ENCODE data around the gene SPANXN4.
A peak's percentile ranks its signal among the peaks of the same experiment; 100 is the strongest.

Gene SPANXN4, protein sequence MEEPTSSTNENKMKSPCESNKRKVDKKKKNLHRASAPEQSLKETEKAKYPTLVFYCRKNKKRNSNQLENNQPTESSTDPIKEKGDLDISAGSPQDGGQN

DNA sequence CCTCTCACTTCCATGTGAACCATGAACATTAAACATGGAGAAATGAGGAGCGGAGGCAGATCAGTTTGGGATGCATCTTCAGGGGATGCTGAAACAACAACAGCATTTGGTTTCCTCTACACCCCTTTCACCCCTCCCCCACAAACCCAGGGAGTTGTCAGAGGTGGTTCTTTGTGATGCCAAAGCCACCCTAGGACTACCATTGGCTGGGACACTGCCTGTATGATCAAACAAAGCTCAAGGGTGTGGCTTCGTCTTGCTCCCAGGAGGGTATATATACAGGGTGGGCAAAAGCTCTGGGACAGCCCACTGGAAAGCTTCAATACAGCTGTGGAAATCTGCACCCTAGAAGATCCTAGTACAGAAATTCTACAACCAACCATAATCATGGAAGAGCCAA lies at the start of gene SPANXN4:
Gene SPANXN4, plus strand, starts transcription at position 301 of the 400 bp plus-strand sequence. Its CDS starts 87 bp downstream, at position 388.
- Histone ChIP-seq H3K4me1 (peaks cover 0 to 9% (median 6%) of the 10 kb centered on the region in 10 experiments; a peak in 6 of 20 replicates), H3K4me2 (no peak within 1 kb of the TSS), H3K27ac (no peak within 1 kb of the TSS), H3K27me3 (peaks cover 63 to 99% (median 94%) of the 10 kb centered on the region in 11 experiments), H3K4me3 (no peak within 1 kb of the TSS), H3K9me3 (replicated peaks in 1 of 11) (peaks cover 0 to 6% (median 0%) of the 10 kb centered on the region in 11 experiments; a peak in 1 of 22 replicates), H3K36me3 (no peaks in the 10 kb centered on the region), H4K20me1 (no peaks in the 10 kb centered on the region), H3K9ac (no peak within 1 kb of the TSS)
- TF ChIP-seq Cebpa-rat (IDR thresholded peaks at IDR 0.05): no peak

DNA sequence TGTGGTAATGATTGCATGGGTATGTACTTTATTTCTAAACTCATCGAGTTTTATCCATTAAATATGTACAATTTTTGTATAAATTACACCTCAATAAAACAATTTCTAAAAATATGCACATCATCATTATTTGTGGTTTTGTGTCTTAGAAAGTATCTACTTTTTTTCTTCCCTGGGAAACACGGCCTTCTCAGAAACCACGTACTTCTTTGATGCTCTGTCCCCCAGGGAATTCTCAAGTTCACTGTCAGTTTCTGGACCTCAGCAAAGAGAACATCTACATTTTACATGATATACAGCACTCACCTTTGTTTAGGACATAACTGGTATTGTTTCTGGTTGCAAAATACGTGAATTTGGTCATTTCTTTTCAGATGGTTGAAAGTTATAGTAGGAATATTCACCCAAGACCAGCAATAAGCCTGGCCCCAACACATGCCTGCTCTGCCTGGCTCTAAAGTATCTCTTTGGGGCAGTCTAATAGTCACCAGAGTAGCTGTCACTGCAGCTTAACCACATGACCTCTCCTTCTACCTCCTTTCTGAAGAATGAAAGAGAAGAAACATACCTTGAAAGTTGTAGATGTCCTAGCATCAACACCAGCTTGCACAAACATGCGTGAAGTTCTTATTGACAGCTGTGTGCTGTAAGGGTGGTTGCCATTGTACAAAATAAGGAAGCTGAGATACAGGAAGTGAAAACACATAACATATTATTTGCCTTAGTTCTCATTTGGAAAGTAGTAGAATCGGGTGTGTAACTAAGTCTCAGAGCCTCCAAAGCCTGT lies 48.4 kb upstream of the SPANXN4 start:
- Histone ChIP-seq H3K27me3 (peaks cover 33 to 81% (median 72%) of the 10 kb centered on the region in 11 experiments), H3K9me3 (replicated peaks in 1 of 11) (peaks cover 0 to 24% (median 8%) of the 10 kb centered on the region in 11 experiments; a peak in 7 of 22 replicates), H3K4me3 (no peak overlapping the region), H3K9ac (peak overlapping the region in 1 of 11 experiments; percentile 37; a peak in 1 of 22 replicates), H3K4me1 (peaks cover 12 to 21% (median 16%) of the 10 kb centered on the region in 10 experiments), H3K4me2 (peak overlapping the region; percentile 49 to 71 (median 59); a peak in 21 of 22 replicates), H4K20me1 (0 out of 22 replicates have a peak, but pooled peaks cover 0 to 3% (median 0%) of the 10 kb centered on the region in 11 experiments), H3K36me3 (no peaks in the 10 kb centered on the region), H3K27ac (peak overlapping the region in 8 of 11 experiments; percentile 23 to 76 (median 45); a peak in 12 of 22 replicates)
- TF ChIP-seq Cebpa-rat (IDR thresholded peaks at IDR 0.05): no peak

DNA sequence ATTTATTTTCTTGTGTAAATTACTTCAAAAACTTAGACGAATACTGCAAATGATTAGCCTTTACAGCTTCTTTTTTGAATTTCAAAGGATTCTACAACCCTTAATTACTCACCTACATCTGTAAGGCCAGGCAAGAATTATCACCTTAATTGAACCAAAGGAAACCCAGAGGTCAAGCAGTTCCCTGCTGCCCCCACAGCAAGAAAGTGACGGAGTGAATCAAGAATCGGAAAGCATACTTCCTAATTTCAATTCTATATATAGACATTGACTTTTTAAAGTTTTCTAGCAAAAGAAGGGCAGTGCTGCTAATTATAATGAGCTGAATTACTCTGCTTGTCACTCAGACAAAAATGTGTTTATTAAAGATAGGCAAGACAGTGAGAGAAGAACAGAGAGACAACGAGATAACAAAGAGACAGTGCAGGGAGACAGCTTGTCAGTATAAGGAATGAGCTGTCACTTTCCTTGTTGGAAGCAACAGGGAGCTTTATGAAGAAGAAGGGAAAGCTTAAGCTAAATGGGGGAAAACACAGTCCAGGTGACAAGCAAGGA lies 47.5 kb upstream of the SPANXN4 start:
- Histone ChIP-seq H3K4me3 (no peak overlapping the region), H3K36me3 (no peaks in the 10 kb centered on the region), H3K27ac (peak overlapping the region in 9 of 11 experiments; percentile 23 to 76 (median 43); a peak in 12 of 22 replicates), H3K4me2 (peak overlapping the region; percentile 49 to 71 (median 59); a peak in 21 of 22 replicates), H4K20me1 (0 out of 22 replicates have a peak, but pooled peaks cover 0 to 3% (median 0%) of the 10 kb centered on the region in 11 experiments), H3K9me3 (replicated peaks in 1 of 11) (peaks cover 0 to 21% (median 8%) of the 10 kb centered on the region in 11 experiments; a peak in 6 of 22 replicates), H3K27me3 (peaks cover 36 to 79% (median 74%) of the 10 kb centered on the region in 11 experiments), H3K9ac (peak overlapping the region in 2 of 11 experiments; percentile 26 to 37; a peak in 2 of 22 replicates), H3K4me1 (peaks cover 12 to 21% (median 16%) of the 10 kb centered on the region in 10 experiments)
- no peak for TF ChIP-seq Cebpa-rat (IDR thresholded peaks at IDR 0.05)

DNA sequence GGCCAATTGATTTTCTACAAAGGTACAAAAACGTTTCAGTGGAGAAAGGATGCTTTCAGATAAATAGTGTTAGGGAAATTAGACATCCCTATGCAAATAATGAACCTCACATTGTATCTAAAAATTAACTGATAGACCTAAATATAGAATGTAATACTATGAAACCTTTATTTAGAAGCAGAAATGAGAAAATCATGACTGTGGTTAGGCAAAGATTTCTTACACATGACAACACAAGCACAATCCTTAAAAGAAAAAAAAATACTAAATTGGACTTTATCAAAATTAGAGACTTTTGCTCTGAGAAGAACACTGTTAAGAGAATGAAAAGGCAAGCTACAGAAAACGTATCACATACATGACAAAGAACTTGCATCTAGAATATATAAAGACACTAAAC lies 43.0 kb upstream of the SPANXN4 start:
- Histone ChIP-seq H3K4me1 (peaks cover 8 to 11% (median 10%) of the 10 kb centered on the region in 10 experiments), H3K4me2 (no peak overlapping the region), H4K20me1 (no peaks in the 10 kb centered on the region), H3K36me3 (no peaks in the 10 kb centered on the region), H3K9ac (no peak overlapping the region), H3K4me3 (no peak overlapping the region), H3K27ac (no peak overlapping the region), H3K27me3 (peaks cover 44 to 94% (median 72%) of the 10 kb centered on the region in 11 experiments), H3K9me3 (replicated peaks in 1 of 11) (peaks cover 0 to 27% (median 0%) of the 10 kb centered on the region in 11 experiments; a peak in 6 of 22 replicates)
- no peak for TF ChIP-seq Cebpa-rat (IDR thresholded peaks at IDR 0.05)

DNA sequence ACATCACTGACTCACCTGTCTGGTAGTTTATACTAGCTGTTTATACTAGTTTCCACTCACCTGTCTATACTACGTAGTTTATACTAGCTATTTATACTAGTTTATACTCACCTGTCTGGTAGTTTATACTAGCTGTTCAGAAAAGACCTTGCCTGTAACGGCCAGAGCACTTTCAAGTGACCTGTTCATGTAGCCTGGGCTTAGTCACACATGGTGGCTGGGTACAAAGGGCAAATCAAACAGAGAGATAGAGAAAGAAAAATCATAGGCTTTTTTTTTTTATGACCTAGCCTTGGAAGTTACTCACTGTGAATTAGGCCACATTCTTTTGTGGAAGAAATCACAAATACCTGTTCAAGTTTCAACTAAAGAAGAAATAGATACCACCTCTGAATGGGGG lies 30.7 kb upstream of the SPANXN4 start:
- H3K27me3 ChIP-seq: peaks cover 84 to 99% (median 96%) of the 10 kb centered on the region in 11 experiments
- H3K27ac ChIP-seq: no peak overlapping the region
- H3K9me3 ChIP-seq (replicated peaks in 1 of 11): peaks cover 0 to 7% (median 0%) of the 10 kb centered on the region in 11 experiments; a peak in 3 of 22 replicates
- H3K9ac ChIP-seq: no peak overlapping the region
- H3K4me2 ChIP-seq: no peak overlapping the region
- H3K36me3 ChIP-seq: no peaks in the 10 kb centered on the region
- H3K4me1 ChIP-seq: peaks cover 0 to 19% (median 0%) of the 10 kb centered on the region in 10 experiments; a peak in 5 of 20 replicates
- no peak overlapping the region for H3K4me3 ChIP-seq
- no peak for TF ChIP-seq Cebpa-rat (IDR thresholded peaks at IDR 0.05)
- H4K20me1 ChIP-seq: no peaks in the 10 kb centered on the region

DNA sequence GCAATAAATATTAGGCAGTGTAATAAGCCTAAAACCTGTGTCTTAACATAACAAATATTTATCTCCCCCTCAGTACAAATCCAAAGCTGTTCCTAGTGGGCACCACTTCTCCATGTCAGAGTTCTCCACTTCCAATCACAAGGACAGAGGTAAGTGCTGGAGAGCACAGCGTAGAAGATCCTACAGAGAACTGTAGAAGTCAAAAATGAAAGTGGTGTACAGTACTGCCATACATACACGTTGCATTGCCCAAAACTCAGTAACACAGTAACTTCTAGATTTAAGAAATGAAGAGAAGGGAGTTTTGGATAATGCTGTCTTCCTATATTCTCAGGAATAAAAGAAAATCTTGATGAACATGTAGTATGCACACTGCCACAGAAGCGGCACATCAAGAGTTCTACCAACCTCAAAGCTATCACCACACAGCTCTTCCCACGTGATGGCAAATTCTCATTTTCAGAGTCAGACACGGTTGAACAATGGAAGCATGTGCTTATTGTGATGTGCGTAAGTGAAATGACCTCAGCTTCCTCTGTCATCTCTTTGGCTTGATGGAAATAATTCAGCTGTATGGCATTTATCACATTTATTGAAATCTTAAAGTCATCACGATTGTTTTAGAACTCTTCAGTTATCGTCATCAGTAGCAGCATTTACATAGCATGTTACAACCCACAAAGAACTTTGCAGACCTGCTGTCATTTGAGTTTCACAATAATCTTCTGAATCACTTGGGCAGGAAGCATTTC lies 27.1 kb upstream of the SPANXN4 start:
- H3K4me1 ChIP-seq: peaks cover 0 to 19% (median 0%) of the 10 kb centered on the region in 10 experiments; a peak in 5 of 20 replicates
- H3K4me2 ChIP-seq: peak overlapping the region in 3 of 11 experiments; percentile 36 to 47 (median 47); a peak in 6 of 22 replicates
- no peak overlapping the region for H3K4me3 ChIP-seq
- peaks cover 0 to 7% (median 0%) of the 10 kb centered on the region in 11 experiments; a peak in 3 of 22 replicates for H3K9me3 ChIP-seq (replicated peaks in 1 of 11)
- no peak for TF ChIP-seq Cebpa-rat (IDR thresholded peaks at IDR 0.05)
- H3K36me3 ChIP-seq: no peaks in the 10 kb centered on the region
- no peak overlapping the region for H3K9ac ChIP-seq
- peaks cover 66 to 96% (median 89%) of the 10 kb centered on the region in 11 experiments for H3K27me3 ChIP-seq
- no peaks in the 10 kb centered on the region for H4K20me1 ChIP-seq
- peak overlapping the region in 3 of 11 experiments; percentile 20 to 55 (median 26); a peak in 5 of 22 replicates for H3K27ac ChIP-seq

DNA sequence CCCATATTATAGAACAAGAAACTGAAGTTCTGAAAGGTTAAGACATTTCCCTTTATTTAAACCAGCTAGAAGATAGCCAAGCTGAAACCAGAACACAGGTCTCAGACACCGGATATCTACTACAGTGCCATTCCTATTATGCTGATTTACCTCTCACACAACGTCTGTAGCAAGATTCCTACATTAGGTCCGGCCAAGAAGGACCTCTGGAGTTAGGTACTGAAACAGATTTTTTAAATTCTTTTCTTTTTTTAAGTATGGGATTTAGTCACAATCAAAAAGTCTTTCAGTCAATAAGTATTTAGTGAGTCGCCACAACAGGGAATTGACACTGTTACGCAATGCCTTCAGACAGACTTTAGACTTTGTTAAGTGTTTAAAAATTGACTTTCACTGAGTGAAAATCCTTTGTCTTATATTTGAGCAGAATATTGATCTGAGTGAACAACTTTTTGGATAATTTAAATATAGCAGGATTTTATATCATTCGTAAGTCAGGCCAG lies 26.5 kb upstream of the SPANXN4 start:
- Histone ChIP-seq H3K4me1 (peaks cover 0 to 19% (median 0%) of the 10 kb centered on the region in 10 experiments; a peak in 5 of 20 replicates), H3K9ac (no peak overlapping the region), H3K4me3 (no peak overlapping the region), H3K27ac (peak overlapping the region in 3 of 11 experiments; percentile 12 to 55 (median 33); a peak in 4 of 22 replicates), H4K20me1 (no peaks in the 10 kb centered on the region), H3K27me3 (peaks cover 60 to 92% (median 86%) of the 10 kb centered on the region in 11 experiments), H3K9me3 (replicated peaks in 1 of 11) (peaks cover 0 to 7% (median 0%) of the 10 kb centered on the region in 11 experiments; a peak in 3 of 22 replicates), H3K36me3 (no peaks in the 10 kb centered on the region), H3K4me2 (peak overlapping the region in 3 of 11 experiments; percentile 36 to 47 (median 47); a peak in 3 of 22 replicates)
- TF ChIP-seq Cebpa-rat (IDR thresholded peaks at IDR 0.05): peak in 2 of 11 experiments; percentile 43 to 67; a peak in 3 of 22 replicates

DNA sequence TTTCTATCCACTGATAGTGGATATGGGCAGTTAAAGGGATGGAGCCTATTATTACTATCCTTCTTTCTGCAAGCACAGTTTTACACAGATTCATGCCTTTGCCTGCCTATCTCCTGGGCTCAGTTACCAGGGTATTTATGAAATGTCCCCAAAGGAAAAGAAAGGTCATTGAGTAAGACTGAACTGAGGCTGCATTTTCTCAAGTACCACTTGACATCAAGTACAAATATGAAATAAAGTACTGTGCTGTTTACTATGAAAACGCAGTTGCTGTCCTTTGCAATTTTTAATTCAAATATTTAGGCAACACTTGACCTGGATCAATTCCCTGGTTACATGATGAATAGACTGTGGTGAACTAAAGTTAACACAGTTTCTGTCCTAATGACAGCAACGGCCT lies 23.5 kb upstream of the SPANXN4 start:
- Histone ChIP-seq H3K27ac (no peak overlapping the region), H3K4me2 (no peak overlapping the region), H4K20me1 (no peaks in the 10 kb centered on the region), H3K9ac (no peak overlapping the region), H3K4me1 (peaks cover 0 to 19% (median 0%) of the 10 kb centered on the region in 10 experiments; a peak in 5 of 20 replicates), H3K9me3 (replicated peaks in 1 of 11) (no peaks in the 10 kb centered on the region; a peak in 1 of 22 replicates), H3K27me3 (peaks cover 45 to 89% (median 81%) of the 10 kb centered on the region in 11 experiments), H3K4me3 (no peak overlapping the region), H3K36me3 (no peaks in the 10 kb centered on the region)
- TF ChIP-seq Cebpa-rat (IDR thresholded peaks at IDR 0.05): no peak
